GM18517 (cell line): ENCODE data around the gene GPR158.

Experiments used
- ATAC-seq: cut with Tn5 transposase; IDR thresholded peaks from one replicate; pipeline ENCODE4 v1.9.1; 2021; ENCODE audit warnings: mild to moderate bottlenecking, moderate library complexity; ENCODE audit not compliant: unreplicated experiment

GPR158 gene

GRCh38 chr10:25206693-25207414 lies 32.1 kb downstream of the GPR158 start:
- no peak for ATAC-seq

- no peak for ATAC-seq
Measured at GRCh38 chr10:25209618-25210017, 34.8 kb downstream of the GPR158 start.

GRCh38 chr10:25210265-25210664 lies 35.5 kb downstream of the GPR158 start:
- ATAC-seq = no peak

GRCh38 chr10:25220156-25220555 lies 45.4 kb downstream of the GPR158 start:
- ATAC-seq = no peak

- ATAC-seq = no peak
Measured at GRCh38 chr10:25222085-25222660, 47.4 kb downstream of the GPR158 start.

GRCh38 chr10:25226775-25227682 lies 52.2 kb downstream of the GPR158 start:
- no peak for ATAC-seq

GRCh38 chr10:25231751-25232150 lies 57.0 kb downstream of the GPR158 start:
- no peak for ATAC-seq

GRCh38 chr10:25232204-25232603 lies 57.4 kb downstream of the GPR158 start:
- ATAC-seq = no peak

GRCh38 chr10:25245165-25245564 lies 70.4 kb downstream of the GPR158 start:
- ATAC-seq = no peak

- ATAC-seq = no peak
Measured at GRCh38 chr10:25257646-25258045, 82.8 kb downstream of the GPR158 start.

- ATAC-seq = no peak
Measured at GRCh38 chr10:25261110-25261509, 86.3 kb downstream of the GPR158 start.

GRCh38 chr10:25261558-25261957 lies 86.8 kb downstream of the GPR158 start:
- no peak for ATAC-seq

GRCh38 chr10:25263931-25264330 lies 89.1 kb downstream of the GPR158 start:
- no peak for ATAC-seq

GRCh38 chr10:25278180-25278579 lies 103.4 kb downstream of the GPR158 start:
- ATAC-seq = no peak

GRCh38 chr10:25280076-25280475 lies 105.3 kb downstream of the GPR158 start:
- no peak for ATAC-seq

- ATAC-seq = no peak
Measured at GRCh38 chr10:25280573-25280972, 105.8 kb downstream of the GPR158 start.

GRCh38 chr10:25285809-25286208 lies 111.0 kb downstream of the GPR158 start:
- ATAC-seq = no peak

GRCh38 chr10:25288181-25288580 lies 113.4 kb downstream of the GPR158 start:
- ATAC-seq = no peak

- no peak for ATAC-seq
Measured at GRCh38 chr10:25294032-25294926, 119.5 kb downstream of the GPR158 start.

GRCh38 chr10:25296324-25296723 lies 121.5 kb downstream of the GPR158 start:
- no peak for ATAC-seq

- no peak for ATAC-seq
Measured at GRCh38 chr10:25297466-25297865, 122.7 kb downstream of the GPR158 start.
